Stimulated activated CD4-positive, alpha-beta T cell treated with anti-CD3 and anti-CD28 coated beads, Interleukin-1b, Interleukin-23, amount 100 ng/mL, for 4 hours (primary cell): ENCODE results near the gene WDR93.

ENCODE experiments used
- DNase-seq, 2 donors: peaks; one replicate each; pipeline ENCODE4 v3.0.0-alpha.2; 2020; ENCODE audit warnings: low read depth in 2 of 2

Gene WDR93

DNA sequence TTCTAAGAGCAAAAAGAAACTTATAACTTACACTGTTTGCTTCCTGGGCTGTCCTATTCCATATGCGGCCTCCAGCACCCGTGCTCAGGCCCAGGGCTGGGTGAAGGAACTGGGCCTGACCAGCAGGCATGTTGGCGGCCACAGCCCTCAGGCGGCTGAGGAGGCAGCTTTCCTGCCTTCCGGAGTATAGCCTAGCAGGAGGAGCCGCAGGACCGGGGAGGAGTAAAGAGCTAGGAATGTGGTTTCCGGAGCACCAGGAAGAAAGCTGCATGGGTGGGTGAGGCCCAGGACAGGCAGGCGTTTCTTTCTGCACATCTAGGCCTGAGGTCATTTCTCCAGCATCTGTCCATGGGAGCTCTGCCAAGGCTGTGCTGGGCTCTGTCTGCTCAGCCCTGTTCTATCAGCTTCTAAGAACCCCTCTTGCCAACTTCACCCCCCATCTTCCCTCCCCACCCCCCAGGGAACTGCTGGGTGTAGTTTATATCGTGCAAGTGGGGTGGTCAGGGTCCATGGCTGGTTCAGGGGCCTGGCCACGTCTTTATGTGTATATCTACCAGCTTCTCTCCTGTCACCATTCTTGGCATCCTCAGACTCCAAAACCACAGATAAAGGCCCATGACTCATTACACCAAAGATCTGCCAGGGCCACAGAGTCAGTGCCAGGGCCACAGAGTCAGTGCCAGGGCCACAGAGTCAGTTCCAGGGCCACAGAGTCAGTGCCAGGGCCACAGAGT is 27.6 kb upstream of the WDR93 start:
- DNase-seq = no peak

DNA sequence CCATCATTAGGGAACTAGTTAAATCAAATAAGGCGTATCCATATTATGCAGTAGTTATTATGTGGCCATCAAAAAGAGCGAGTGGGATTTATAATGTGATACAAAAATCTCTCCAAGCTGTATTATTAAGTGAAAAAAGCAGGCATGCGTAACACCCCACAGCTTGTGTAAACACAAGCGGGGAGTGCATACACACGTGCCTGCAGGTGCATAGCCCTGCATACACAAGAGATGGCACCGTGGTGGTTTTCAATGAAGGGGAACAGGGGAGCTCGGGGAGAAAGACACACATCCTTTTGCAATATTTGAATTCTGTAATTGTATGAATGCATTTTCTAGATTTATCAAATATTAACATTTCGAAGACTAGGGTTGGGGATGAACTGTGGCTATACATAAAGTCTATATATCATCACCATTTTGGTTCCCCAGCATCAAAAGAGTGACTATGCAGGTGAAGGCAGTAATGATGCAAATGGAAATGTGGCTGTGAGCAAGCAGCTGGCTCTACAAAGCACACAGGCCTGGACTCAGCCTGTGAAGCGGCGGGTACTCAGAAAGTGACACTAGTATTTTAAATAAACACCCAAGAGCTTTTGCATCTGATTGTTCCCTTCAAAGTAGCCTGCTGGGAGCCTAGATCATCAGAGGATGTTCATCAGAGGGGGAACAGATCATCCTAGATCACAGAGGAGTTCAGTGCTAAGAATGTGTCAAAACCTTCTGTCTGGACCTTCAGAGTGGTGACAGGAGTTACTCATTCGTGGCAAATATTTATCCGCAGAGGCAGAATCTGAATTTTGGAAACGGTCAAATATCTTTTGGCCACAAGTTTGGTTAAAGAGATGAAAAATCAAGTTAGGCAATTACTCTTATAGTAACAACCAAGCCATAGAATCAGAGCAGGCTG is 25.9 kb upstream of the WDR93 start:
- no peak for DNase-seq

DNA sequence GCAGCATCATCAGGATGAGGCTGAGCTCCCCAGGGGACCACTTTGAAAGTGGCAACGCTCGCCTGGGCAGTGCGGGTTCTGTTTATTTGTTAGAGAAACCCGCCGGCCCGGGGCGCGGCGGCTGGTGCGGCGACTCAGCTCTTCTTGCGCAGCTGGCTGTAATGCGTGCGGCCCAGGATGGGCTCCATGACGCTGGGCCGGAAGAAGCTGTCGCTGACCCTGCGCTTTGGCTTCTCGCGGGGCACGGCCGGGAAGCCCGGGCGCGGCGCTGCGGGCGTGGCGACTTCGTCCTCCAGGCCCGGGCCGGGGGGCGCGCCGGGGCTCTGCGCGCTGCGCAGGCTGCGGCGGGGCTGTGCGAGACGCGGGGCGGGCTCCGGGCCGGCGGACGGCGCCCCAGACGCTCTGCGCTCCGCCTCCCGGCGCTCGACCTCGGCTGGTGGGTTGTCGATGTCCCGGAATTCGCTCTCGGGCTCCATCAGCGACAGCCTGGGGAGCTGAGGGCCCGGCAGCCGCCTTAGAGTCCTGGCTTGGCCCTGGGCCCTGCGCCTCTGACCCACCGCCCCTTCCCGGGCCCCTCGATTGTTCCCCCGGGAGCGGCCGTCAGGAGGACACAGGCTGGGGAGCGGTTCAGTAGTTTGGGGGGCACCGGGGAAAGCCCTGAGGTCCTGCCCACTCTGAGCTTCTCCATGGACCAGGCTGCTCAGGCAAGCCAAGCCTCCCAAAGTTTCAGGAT is 25.0 kb upstream of the WDR93 start:
- DNase-seq = no peak

DNA sequence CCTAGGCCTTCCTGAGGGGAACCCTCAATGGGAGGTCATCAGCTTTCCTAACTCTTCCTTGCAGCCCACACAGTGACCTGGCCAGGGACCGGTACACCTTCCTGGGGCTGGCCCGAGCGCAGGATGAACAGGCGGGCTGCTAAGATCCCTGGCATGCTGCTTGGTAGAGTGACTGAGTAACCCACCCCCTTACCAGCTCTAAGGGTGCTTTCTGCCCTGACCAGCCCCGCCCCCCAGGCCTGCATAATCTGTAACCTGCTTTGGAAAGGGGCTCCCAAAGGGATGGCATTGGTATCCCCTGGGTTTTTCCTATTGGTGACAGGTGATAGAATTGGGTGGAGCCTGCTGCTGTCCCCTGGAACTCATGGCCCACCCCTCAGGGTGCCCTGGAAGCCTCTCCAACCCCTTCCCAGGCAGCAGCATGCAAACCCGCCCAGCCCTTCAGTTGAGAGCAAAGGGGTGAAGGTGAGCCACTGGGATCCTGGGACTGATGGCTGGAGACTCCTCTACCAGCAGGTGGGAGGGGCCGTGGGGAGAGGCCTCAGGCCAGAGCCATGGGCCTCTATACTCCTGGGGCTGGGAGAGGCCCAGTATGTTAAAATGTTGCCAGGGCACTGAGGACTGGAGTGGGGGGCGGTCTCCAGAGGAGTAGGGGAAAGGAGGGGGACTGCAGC is 24.3 kb upstream of the WDR93 start:
- no peak for DNase-seq

DNA sequence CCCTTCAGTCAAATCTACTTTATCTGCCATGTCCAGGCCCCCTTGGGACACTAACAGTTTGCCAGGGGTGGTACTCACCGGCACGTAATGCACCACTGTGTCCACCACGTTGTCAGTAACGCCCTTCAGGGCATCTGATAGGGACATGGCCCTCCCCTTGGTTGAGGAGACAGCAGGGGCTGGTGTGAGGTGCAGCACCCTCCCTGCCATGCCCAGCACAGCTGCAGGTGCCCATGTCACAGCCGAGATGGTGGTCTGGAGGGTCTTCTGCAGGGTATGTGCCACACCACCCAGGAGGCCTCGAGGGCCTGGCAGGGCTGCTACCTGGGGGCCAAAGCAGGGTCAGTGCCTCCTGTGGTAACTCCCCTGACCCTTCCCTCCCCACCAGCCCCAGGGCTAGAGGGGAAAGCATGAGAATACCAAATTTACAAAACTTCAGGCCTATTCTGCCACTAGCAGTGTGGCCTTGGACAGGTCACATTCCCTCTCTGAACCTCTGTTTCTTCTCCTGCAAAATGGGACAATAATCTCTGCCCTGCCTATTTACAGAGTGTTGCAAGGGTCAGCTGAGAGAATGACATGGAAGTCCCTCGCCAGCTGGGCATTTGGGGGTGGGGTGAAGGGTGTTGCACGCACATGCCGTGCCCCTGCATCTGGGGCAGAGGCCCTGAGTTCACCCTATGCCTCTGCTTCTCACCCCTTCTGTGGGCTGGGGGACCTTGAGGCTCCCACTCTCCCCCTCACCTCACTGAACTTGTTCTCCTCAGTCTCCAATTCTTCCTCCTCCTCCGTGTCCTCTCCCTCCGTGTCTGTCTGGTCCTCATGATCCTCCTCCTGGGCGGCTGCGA is 23.5 kb upstream of the WDR93 start:
- no peak for DNase-seq

DNA sequence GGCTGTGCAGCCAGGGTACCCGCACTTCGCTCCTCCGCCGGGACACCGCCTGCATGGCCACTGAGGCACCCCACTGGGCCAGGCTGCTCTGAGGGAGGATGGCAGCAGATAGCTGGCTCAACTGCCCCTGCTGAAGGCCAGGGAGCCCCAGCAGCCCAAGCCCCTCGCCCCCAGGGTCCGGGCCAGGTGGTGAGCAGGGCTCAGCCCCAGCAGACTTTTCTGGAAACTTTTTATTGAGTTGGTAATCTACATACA is 23.0 kb upstream of the WDR93 start:
- DNase-seq = no peak

DNA sequence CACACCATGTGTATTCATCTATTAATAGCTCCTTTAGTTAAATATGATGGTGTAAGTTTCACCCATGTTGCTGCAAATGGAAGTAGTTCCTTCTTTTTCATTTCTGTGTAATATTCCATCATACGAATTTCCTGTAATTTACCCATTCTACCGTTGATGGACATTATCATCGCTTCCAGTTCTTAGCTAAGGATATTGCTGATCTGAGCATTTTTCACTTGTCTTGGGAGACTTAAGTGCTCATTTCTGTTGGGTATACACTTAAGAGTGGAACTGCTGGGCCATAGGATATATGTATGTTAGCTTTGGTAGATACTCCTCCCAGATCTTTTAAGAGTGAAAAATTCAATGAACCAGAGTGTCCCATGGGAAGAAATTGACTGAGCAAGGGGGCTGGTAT is 22.4 kb upstream of the WDR93 start:
- no peak for DNase-seq

DNA sequence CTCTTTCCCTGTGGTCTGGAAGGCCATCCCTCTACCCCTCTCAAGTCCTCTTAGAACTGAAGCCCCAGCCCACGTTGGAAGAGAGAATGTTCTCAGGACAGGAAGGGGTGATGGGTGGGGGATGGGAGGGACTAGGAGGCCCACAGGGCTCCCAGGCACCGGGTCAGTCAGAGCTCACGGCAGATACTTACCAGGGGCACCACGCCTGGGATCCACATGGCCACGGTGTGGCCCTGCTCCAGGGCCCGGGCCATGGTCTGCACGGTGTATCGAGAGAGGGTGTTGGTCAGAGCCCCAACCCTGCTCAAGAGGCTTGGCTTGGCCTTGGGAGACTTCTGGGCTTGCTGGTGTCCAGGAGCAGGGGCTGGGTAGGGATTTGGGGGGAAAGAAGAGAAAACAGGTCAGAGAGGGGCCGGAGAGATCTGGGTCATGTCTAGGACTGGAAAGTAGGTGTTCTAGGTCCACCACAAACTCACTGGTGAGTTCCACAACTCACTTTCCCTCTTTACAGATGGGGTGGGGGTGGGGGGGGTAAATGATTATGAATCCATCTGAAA is 21.2 kb upstream of the WDR93 start:
- no peak for DNase-seq

DNA sequence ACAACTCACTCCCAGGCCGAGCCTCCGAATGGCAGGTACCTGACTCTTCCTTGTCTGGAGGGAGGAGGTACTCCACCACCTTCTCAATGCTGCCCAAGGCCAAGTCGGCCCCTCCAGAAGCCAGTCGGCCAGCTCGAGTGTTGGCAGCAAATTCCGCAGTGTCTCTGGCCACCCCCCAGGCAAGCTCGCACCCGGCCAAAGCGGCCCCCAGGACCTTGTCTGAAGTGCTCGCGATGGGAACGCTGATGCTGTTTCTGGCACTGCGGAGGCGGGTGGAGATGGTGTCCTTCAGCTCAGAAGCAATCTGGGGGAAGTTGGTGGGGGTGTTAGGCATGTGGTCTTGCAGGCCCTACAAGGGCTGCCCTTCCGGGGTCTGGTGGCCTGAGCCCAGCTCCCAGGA is 20.7 kb upstream of the WDR93 start:
- DNase-seq = no peak

DNA sequence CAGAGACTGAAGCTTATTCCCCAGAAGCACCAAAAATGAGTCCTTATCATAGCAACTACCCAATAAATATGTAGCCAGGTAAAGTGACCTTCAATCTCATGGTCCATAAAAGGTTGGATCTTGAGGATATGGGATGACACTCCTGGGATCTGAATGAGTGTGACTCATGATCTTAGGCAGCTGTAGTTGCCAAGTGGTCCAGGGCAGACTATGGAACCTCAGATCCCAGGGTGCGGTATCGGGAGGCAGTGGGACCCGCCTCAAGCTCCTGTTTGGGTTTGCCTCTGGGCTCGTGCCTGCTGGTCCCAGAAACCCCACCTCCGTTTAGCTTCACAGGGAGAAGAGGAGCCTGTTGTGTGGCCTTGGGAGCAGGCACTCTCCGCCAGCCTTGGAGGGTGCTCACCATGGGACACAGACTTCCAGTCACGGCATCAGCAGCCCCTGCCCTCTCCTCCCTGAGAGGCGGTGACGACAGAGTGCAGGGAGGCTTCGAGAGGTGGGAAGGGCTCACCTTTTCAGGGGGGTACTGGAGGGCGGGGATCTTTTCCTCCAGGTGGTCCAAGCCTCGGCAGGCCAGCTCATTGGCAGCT is 19.5 kb upstream of the WDR93 start:
- DNase-seq = no peak

DNA sequence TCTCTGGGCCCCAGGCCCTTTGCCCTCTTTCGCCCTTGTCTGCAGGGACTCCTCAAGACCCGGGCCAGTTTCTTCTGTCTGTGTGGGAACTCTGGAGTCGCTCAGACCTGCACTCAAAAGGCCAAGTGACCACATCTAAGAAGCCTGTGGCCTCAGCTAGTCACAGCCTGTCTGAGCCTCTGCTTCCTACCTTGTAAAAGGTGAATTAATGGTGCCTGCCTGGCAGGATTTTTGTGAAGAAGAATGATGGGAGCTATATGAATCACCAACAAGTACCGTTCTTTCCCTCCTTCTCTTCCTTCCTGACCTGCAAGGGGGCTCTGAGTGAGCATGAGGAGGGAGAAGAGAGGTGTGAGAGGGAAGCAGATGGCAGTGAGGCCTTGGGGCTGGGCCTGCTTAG is 18.9 kb upstream of the WDR93 start:
- no peak for DNase-seq

DNA sequence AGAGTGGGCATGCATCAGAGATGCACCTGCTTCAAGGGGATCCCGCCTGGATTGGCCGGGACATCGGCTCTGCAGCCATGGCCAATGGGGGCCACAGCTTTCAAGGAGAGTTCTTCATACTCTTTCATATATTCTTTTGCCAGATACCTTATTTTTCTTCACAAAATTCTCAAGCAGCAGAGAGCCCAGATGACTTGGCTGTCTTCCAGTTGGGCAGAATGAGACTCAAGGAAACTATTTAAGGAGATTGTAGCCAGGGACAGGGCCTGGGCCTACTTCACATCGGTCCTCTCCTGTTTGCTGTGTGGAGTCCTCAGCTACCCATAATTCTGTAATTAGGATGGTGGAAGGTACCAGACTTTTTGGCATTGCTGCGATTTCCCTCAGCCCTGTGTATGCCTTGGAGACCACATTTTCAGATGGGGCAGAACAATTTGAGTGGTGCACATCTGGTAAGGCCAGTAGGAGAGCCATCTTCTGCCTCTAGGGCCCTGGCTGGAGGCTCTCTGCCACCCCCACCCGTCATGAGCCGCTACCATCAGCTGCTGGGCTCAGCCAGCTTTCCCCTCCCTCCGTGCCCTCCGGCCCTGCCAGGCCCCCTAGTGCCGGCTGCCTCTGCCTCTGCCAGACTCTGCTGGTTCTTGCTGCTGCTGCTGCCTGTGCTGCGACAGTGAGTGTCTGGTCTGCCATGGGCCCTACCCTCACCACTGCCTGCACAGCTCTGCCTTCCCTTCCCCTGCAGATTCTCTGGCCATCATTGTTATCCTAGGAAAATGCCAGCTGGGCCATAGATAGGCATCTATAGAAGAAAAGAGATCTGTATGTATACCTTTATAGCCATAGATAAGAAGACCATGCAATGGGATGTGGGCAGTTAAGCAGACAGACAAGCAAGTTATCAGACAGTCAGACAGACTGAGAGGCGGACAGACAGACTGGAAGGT is 18.1 kb upstream of the WDR93 start:
- no peak for DNase-seq

DNA sequence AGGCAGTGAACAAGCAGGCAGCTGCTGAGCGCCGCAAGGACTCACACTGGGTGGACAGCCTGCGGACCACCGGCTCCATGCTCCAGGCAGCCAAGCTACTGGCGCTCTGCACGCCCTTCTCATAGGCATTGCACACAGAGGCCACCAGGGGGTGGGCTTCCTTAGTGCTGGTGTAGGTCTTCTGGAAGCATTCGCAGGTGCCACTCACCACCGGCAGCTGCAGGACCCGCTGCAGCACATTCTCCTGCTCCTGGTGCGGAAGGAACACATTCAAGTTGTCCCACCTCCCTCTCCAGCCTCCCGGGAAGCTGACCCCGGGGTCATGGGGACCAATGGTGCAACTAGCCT is 17.5 kb upstream of the WDR93 start:
- no peak for DNase-seq

DNA sequence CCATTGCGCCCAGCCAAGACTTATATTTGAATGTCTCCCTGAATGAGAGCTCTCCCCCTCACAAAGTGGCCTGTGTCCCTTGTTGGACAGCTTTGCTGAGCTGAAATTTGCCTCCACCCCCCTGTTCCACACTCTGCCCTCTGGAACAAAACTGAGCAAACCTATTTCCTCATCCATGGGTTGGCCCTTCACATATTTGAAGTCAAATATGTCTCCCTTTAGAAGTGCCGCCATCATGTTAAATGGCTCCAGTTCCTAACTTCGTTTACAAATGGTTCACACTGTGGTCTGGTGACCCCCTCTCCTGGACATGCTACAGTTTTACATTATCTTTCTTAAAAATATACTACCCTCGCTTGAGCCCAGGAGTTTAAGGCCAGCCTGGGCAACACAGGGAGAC is 16.1 kb upstream of the WDR93 start:
- no peak for DNase-seq

DNA sequence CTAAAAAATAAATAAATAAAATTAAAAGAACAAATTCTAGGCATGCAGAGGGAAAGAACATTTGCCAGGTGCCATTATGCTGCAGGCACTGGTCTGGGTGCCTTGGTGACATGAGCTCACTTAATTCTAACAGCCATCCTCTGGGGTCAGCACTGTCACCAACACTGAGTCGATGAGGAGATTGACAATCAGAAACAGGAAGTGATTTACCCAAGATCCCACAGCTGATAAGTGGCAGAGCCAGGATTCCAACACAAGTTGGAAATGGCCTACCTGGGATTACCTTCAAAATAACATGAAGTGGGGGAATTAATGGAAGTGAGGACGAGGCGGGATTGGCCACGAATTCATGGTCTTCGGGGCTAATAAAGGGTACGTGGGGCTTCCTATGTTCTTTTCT is 15.0 kb upstream of the WDR93 start:
- no peak for DNase-seq

DNA sequence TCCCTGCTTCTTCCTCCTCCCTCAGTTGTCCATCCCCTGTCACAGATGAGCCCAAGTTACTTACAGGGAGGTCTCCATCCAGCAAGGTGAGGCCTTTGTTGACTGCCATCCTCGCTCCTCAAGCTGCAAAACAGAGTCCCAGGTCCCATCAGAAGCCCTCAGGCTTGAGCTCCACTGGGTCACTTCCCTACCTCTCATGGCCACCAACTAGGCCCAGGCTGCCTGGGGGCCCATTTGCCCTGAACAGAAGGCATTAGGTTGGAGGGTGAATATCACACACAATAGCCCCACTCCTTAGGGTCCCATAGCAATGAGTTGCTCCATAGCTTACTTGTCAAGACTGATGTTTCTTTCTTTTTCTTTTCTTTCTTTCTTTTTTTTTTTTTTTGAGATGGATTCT is 13.2 kb upstream of the WDR93 start:
- DNase-seq = no peak

DNA sequence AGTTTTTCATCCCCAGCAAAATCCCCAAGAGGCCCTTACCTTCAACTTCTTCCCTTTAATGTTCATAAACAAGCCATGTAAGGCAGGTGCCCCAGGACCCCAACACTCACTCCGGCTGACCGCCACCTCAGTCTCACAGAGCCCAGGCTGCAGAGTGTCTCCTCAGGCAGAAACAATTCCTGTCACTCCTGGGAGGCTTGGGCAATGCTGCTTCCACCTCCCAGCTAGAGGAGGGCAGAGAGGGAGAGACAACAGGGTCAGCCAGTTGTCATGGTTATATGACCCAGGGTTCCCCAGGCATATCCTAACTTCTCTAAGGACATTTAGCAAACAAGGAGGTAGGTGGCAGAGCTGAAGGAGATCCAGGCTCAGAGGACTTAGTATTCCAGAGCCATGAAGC is 11.4 kb upstream of the WDR93 start, which contains the start of gene PLIN1:
PLIN1 (minus strand) TSS at position 156 of the 400 bp plus-strand sequence. CDS start 1,878 bp downstream, outside the sequence.
- no peak for DNase-seq

DNA sequence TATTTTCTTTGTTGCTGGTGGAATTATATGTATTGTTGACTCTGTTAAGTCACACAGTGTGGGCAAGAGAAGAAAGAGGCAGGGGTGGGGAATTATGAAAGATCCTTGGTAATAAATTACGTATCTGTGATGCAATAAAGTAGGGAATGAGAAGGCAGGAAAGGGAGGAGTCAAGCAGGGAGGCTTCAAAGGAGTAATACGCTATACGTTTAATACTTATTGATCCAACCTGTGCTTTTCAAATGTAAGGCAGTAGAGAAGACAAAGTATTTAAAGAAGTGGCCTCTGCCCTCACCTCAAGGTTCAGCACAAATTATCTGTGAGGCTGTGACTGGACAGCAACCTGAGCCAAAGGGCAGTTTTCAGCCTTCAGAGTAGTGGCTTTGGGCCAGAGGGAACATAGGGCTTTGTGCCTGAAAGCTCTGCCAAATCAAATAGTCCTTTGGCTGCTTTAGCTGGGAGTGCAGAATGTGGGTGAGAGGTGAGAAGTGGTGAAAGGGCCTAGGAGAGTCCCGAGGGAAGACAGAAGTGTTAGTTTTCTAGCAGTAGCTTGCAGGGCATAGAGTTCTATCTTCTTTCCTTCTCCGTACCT is 10.2 kb upstream of the WDR93 start:
- DNase-seq = no peak

DNA sequence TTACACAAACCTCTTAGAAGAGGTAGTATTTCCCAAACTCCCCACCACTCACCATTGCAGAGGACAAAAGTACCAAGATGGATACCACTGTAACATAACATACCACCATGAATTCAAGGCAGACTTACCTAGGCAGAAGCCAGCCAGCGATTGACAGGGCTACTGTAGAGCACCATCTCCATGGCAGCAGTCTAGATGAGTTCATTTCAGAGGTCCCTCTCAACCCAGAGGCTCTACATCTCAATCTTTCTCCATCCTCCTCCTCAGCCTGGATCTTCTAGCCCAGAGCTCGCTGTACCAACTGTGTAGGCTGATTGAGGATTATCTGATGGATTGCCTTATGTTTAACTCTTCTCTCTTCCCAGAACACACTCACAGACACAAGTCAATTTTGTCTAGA is 9.5 kb upstream of the WDR93 start:
- no peak for DNase-seq
